Astrocyte (in vitro differentiated cells and primary cell): ENCODE measurements around the gene LRRC55. TPM values are rescaled to one million over a fixed set of nuclear protein-coding genes. Genes with fewer than 3 reads are reported as not detected.

Experiments
- DNase-seq: peaks from one replicate; pipeline ENCODE4 v3.0.0-alpha.2; 2010; ENCODE audit warnings: low read depth
- FAIRE-seq: peaks from 2 replicates; lab custom pipeline; 2011; peaks lifted over from hg19 to GRCh38; lab: Jason Lieb, UNC
- H2AFZ ChIP-seq: 2 replicates; pipeline ENCODE4 v1.6.0; 2012; ENCODE audit warnings: low read depth, low read length, inconsistent platforms
- H3K27ac ChIP-seq: 2 replicates; pipeline ENCODE4 v1.5.1; 2011; ENCODE audit warnings: low read depth, low read length, inconsistent platforms
- H3K27me3 ChIP-seq: 2 replicates; pipeline ENCODE4 v1.6.0; 2011; ENCODE audit warnings: low read length, inconsistent platforms; ENCODE audit not compliant: insufficient read depth
- H3K36me3 ChIP-seq: 2 replicates; pipeline ENCODE4 v1.5.1; 2011; ENCODE audit warnings: low read length, inconsistent platforms; ENCODE audit not compliant: insufficient read depth
- H3K4me1 ChIP-seq: 2 replicates; pipeline ENCODE4 v1.5.1; 2011; ENCODE audit warnings: low read length, inconsistent platforms; ENCODE audit not compliant: insufficient read depth
- H3K4me2 ChIP-seq: 2 replicates; pipeline ENCODE4 v1.6.0; 2012; ENCODE audit warnings: low read length, inconsistent platforms
- H3K4me3 ChIP-seq: 2 replicates; pipeline ENCODE4 v1.5.1; 2011; ENCODE audit warnings: low read depth, mild to moderate bottlenecking, low read length, inconsistent platforms; ENCODE audit not compliant: insufficient read depth
- H3K79me2 ChIP-seq: 2 replicates; pipeline ENCODE4 v1.6.0; 2012; ENCODE audit warnings: mild to moderate bottlenecking, low read length, inconsistent platforms; ENCODE audit not compliant: insufficient read depth
- H3K9ac ChIP-seq: 2 replicates; pipeline ENCODE4 v1.6.0; 2012; ENCODE audit warnings: mild to moderate bottlenecking, low read length, inconsistent platforms
- H3K9me3 ChIP-seq: 2 replicates; pipeline ENCODE4 v1.5.1; 2012; ENCODE audit warnings: low read depth, mild to moderate bottlenecking, low read length, inconsistent platforms; ENCODE audit not compliant: insufficient read depth
- H4K20me1 ChIP-seq: 2 replicates; pipeline ENCODE4 v1.6.0; 2012; ENCODE audit warnings: low read length, inconsistent platforms; ENCODE audit not compliant: insufficient read depth
- H3K27ac Mint-ChIP-seq: one replicate; pipeline ENCODE4 v1.8.0; 2021; ENCODE audit warnings: mild to moderate bottlenecking, mixed read lengths; ENCODE audit not compliant: unreplicated experiment
- H3K27me3 Mint-ChIP-seq: one replicate; pipeline ENCODE4 v1.8.0; 2021; ENCODE audit warnings: low read depth, mixed read lengths; ENCODE audit not compliant: unreplicated experiment
- H3K36me3 Mint-ChIP-seq: one replicate; pipeline ENCODE4 v1.8.0; 2021; ENCODE audit warnings: low read depth, mixed read lengths; ENCODE audit not compliant: unreplicated experiment
- H3K4me1 Mint-ChIP-seq: one replicate; pipeline ENCODE4 v1.8.0; 2021; ENCODE audit warnings: low read depth, mixed read lengths; ENCODE audit not compliant: unreplicated experiment
- H3K4me3 Mint-ChIP-seq: one replicate; pipeline ENCODE4 v1.8.0; 2021; ENCODE audit warnings: mild to moderate bottlenecking, moderate library complexity, mixed read lengths; ENCODE audit not compliant: unreplicated experiment
- H3K9me3 Mint-ChIP-seq: one replicate; pipeline ENCODE4 v1.8.0; 2021; ENCODE audit warnings: mild to moderate bottlenecking, mixed read lengths; ENCODE audit not compliant: unreplicated experiment
- EZH2 ChIP-seq: IDR thresholded peaks from 2 replicates; pipeline ENCODE4 v1.6.1; 2012; ENCODE audit warnings: mild to moderate bottlenecking, low read length, inconsistent platforms; ENCODE audit not compliant: insufficient read depth
- total RNA-seq: library from RNA; stranded (reverse); gene quantifications from 2 replicates; pipeline ENCODE4 v1.2.1, GENCODE V29; 2021
- TF ChIP-seq, protein P1 (sequence below): IDR thresholded peaks from 2 replicates; pipeline ENCODE4 v1.5.1; 2011; ENCODE audit warnings: low read depth, mild to moderate bottlenecking, inconsistent platforms, low read length, moderate library complexity; ENCODE audit not compliant: insufficient read depth

The LRRC55 gene
- total RNA-seq, 1 donor from 2014 or later, result not detected

DNA sequence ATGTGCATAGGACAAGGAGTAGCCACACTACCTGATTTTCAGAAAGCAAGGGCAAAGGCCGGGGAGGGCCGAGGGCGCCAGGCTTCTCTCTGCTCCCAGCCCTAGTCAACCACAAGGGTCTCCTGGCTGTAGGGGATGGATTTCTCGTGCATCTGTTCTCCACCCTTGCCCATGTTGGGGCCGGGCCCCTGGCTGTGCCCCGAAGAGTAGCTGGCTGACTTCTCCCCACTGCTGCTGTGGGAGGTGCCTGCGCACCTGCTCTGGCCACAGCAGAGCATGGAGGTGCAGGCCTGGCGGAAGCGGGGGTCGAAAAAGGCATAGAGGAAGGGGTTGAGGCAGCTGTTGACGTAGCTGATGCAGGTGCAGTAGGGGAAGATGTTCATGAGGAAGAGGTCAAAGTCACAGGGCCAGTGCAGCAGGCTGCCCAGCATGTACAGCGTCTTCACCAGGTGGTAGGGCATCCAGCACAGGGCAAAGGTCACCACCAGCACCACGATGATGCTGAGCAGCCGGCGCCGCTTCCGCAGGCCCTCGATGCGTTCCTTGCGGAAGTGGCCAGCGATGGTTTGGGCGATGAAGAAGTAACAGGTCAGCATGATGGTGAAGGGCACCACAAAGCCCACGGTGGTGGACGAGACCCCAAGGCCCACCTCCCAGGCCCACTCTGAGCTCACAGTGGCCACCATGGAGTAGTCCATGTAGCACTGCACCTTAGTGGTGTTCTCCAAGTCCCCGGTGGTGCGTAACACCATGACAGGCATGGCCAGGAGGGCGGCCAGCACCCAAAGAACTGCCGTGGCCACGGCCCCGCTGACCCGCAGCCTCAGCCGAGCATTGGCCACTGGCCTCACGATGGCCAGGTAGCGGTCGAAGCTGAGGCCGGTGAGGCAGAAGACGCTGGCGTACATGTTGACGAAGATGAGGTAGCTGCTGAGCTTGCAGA, 54.3 kb downstream of the LRRC55 start:
- Histone ChIP-seq H2AFZ (no peak overlapping the region), H4K20me1 (no peaks in the 10 kb centered on the region), H3K4me2 (no peak overlapping the region), H3K9ac (no peak overlapping the region), H3K4me3 (no peak overlapping the region), H3K27ac (no peak overlapping the region), H3K27me3 (peaks cover 19% of the 10 kb centered on the region), H3K79me2 (no peaks in the 10 kb centered on the region), H3K4me1 (no peaks in the 10 kb centered on the region), H3K9me3 (no peaks in the 10 kb centered on the region), H3K36me3 (no peaks in the 10 kb centered on the region)
- H3K27ac Mint-ChIP-seq, result no peak overlapping the region
- H3K36me3 Mint-ChIP-seq, result no peaks in the 10 kb centered on the region
- peaks cover 4% of the 10 kb centered on the region for H3K9me3 Mint-ChIP-seq
- TF ChIP-seq EZH2, result no peak
- TF ChIP-seq, protein P1, sequence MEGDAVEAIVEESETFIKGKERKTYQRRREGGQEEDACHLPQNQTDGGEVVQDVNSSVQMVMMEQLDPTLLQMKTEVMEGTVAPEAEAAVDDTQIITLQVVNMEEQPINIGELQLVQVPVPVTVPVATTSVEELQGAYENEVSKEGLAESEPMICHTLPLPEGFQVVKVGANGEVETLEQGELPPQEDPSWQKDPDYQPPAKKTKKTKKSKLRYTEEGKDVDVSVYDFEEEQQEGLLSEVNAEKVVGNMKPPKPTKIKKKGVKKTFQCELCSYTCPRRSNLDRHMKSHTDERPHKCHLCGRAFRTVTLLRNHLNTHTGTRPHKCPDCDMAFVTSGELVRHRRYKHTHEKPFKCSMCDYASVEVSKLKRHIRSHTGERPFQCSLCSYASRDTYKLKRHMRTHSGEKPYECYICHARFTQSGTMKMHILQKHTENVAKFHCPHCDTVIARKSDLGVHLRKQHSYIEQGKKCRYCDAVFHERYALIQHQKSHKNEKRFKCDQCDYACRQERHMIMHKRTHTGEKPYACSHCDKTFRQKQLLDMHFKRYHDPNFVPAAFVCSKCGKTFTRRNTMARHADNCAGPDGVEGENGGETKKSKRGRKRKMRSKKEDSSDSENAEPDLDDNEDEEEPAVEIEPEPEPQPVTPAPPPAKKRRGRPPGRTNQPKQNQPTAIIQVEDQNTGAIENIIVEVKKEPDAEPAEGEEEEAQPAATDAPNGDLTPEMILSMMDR, result no peak
- H3K27me3 Mint-ChIP-seq, result peaks cover 44% of the 10 kb centered on the region
- H3K4me3 Mint-ChIP-seq, result no peak overlapping the region
- FAIRE-seq (no peak), DNase-seq (no peak)
- peaks cover 5% of the 10 kb centered on the region for H3K4me1 Mint-ChIP-seq

DNA sequence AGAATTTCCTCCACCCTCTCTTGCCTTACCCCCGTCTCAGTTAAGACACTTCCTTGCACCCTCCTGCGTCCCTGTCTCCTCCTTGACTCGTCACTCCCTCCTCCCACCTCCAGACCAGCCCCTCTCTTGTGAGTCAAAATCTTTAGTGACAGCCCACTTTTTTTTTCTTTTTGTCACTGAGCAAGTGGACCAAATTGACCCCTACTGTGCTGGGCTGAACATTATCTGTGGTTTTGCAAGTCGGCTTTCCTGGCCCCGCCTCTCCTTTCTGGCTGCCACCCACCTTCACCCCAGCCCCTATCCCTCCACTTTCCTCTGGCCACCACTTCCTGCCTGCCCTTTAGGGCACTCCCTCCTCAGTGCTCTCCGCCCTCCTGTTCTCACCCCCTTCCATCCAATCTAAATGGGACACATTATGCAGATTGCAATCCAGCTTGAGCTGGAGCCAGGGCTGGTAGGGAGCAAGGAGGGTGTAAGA, 55.5 kb downstream of the LRRC55 start, which contains the start of gene APLNR:
Gene APLNR, minus strand, starts transcription at position 47 of the 478 bp plus-strand sequence. CDS start 246 bp downstream, outside the sequence.
- no peak within 1 kb of the TSS for H3K9ac ChIP-seq
- H3K4me2 ChIP-seq, result no peak within 1 kb of the TSS
- no peaks in the 10 kb centered on the region for H3K36me3 ChIP-seq
- FAIRE-seq (no peak), DNase-seq (no peak)
- H2AFZ ChIP-seq, result no peak within 1 kb of the TSS
- Mint-ChIP-seq H3K27ac (no peak within 1 kb of the TSS), H3K4me1 (peaks cover 7% of the 10 kb centered on the region), H3K36me3 (no peaks in the 10 kb centered on the region), H3K4me3 (no peak within 1 kb of the TSS), H3K9me3 (peaks cover 4% of the 10 kb centered on the region), H3K27me3 (peaks cover 39% of the 10 kb centered on the region)
- TF ChIP-seq, protein P1, result no peak
- TF ChIP-seq EZH2, result no peak
- H4K20me1 ChIP-seq, result no peaks in the 10 kb centered on the region
- H3K4me1 ChIP-seq, result no peaks in the 10 kb centered on the region
- no peaks in the 10 kb centered on the region for H3K79me2 ChIP-seq
- no peak within 1 kb of the TSS for H3K27ac ChIP-seq
- H3K4me3 ChIP-seq, result no peak within 1 kb of the TSS
- peaks cover 11% of the 10 kb centered on the region for H3K27me3 ChIP-seq
- H3K9me3 ChIP-seq, result no peaks in the 10 kb centered on the region
